T-helper 22 cell (primary cell): ENCODE data around the gene AIFM1.

Source experiments
- DNase-seq: peaks from one replicate; pipeline ENCODE4 v3.0.0-alpha.2; 2020; ENCODE audit warnings: low read depth

Gene AIFM1

GRCh38 chrX:130170752-130171445 lies 5.3 kb upstream of the AIFM1 start:
- DNase-seq = peak; percentile 50

- no peak for DNase-seq
Measured at GRCh38 chrX:130167040-130167439, 1.4 kb upstream of the AIFM1 start.

- DNase-seq = no peak
Measured at GRCh38 chrX:130166503-130166777, 799 bp upstream of the AIFM1 start.

GRCh38 chrX:130165181-130165702 lies 399 bp downstream of the AIFM1 start:
- DNase-seq = no peak

- DNase-seq = no peak
Measured at GRCh38 chrX:130163398-130163797, 2.2 kb downstream of the AIFM1 start.

- no peak for DNase-seq
Measured at GRCh38 chrX:130162094-130162735, 3.4 kb downstream of the AIFM1 start.

- DNase-seq = no peak
Measured at GRCh38 chrX:130159776-130160175, 5.9 kb downstream of the AIFM1 start.

DNA sequence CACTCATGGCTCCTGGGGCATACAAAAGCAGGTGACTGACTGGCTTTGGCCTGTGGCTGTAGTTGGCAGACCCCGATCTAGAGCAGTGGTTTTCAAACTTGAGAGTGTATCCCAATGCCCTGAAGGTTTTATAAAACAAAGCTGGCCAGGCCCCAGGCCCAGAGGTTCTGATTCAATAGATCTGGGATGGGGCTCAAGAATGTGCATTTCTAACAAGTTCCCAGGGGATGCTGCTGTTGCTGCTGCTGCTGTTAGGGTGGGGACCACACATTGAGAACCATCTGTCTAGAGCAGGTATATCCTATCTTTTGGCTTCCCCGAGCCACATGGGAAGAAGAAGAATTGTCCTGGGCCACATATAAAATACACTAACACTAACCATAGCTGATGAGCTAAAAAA lies 7.3 kb downstream of the AIFM1 start:
- DNase-seq = no peak

GRCh38 chrX:130155564-130155963 lies 10.1 kb downstream of the AIFM1 start:
- no peak for DNase-seq

GRCh38 chrX:130147631-130148030 lies 18.0 kb downstream of the AIFM1 start:
- no peak for DNase-seq

- DNase-seq = no peak
Measured at GRCh38 chrX:130145123-130145522, 20.5 kb downstream of the AIFM1 start.

DNA sequence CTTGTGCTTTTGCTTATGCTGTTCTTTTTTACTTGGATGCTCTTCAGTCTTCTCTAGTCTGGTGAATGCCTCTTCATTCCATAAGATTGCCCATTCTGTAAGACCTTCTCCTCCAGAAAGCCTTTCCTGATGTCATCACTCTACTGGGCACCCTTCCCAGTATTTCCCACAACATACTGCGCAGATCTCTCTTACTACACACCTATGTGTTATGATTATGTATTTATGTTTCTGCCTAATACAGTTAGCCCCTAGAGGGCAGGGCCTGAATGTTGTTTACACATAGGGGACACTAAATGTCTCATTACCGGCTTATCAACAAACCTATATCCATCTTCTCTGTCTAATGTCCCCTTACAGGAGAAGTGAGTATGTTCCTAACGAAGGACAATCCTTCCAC lies 21.1 kb downstream of the AIFM1 start:
- DNase-seq = no peak

DNA sequence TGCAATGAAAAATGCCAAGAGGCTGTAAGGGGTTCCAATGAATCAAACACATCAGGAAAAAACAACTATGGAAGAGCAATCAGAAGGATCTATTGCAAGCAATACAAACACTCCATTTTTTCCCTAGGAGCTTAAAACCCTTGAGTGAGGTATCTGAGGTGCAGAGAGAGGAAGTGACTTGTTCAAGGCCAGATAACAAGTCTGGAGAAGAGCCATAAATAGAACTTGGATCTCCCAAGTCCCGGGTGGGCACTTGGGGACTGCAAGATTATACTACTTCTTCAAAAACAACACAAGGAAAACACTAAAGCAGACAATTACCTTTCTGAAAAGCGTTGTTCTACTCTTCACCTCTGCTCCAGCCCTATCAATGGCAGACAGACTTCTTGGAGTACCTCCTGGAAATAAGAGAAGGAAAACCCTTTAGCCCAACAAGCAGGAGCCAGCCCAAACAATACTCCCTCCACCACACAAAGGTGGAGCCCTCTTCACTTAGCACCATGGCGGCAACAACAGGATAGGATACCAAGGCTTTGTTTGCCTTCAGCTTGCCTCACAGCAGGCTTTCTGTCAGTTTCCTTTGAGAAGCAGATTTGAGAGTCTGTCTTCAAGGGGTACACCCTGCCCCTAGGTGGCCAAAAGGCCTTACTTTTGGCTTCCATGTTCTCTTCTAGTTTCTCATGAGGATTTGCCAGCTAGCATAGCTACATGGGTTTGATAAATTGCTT lies 26.0 kb downstream of the AIFM1 start:
- DNase-seq = no peak

GRCh38 chrX:130136961-130137360 lies 28.7 kb downstream of the AIFM1 start:
- DNase-seq = no peak

DNA sequence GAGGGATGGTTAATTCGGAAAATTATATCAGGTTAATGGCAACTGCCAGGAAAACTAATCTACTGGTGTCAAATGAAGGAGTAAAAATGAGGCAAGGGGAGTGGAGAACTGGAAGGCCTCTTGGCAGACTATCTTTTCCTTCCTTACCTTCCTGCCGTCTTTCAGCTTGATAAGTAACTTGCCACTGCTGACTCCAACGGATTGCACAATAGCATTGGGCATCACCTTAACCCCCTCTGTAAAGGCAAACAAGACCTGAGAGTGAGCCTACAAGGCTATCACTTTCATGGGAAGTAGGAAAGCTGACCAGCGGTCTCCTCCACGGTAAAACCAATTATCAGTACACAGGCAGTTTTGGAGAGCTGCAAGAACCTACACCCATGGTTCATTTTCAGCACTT lies 29.1 kb downstream of the AIFM1 start:
- no peak for DNase-seq

DNA sequence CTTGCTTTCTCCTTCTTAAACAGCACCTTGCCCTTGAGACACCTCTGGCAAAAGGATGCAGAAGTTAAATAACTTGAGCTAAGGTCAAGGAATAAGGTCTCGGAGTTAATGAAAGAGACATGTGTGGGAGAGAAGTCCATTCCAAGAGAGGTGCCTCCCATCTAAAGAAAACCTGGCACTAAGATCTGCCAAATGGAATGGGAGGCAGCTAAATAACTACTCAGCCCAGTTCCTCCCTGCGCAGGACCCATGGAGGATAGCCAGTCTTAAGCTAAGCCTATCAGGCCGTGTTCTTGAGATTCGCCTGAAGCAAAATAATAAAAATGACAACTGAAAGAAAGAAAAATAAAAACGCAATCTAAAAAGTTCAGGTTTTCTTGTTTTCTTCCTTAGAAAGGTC lies 34.7 kb downstream of the AIFM1 start:
- DNase-seq = no peak

DNA sequence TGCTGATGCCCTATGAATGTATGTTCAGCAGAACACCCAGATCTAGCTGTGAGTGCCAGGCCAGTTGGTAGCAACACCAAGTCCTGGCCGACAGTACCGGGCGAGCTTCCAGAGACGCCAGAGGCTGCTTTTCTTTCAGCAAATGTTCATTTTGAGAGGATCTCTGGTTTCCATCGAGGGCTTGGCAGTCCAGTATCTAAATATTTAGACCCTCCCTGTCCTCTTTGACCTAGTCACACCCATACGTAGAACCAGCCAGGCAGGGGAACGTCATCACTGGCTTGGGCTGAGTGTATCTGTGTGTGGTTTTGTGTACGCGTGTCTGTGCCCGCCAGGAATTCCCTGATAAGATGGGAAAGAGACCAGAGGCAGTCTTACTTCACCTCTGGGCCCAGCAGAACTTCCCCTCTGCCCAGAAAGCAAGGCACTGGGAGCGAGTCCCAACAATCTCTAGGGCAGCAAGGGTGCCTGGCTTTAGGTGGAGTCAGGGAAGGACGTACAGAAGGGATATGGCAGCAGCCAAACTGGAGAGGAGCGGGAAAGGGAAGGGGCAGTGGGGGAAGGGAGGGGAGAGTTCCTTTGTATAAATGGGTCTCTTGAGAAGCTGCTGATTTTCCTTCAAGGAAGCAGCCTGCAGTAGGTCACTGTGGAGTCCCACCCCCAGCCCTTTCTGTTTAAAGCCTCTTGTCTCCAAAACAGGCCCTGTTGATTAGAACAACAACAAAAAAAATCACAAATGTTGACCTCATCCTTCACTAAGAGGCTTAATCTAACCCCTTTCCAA lies 40.4 kb downstream of the AIFM1 start:
- DNase-seq = no peak

- DNase-seq = no peak
Measured at GRCh38 chrX:130124577-130124976, 41.1 kb downstream of the AIFM1 start.

DNA sequence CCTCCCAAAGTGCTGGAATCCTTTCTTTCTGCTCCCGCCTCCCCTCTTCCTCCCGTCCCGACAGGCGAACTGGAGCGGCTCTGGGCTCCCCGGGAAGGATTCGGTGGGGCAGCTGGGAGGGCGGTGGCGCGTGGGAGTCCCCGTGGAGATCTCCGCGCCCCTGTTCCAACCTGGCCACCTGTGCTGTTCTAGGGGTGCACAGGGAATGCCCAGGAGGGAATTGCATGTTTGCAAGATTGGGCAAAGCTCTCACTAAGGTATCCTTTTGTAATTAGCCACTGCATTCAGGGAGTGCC lies 44.2 kb downstream of the AIFM1 start:
- DNase-seq = no peak

- DNase-seq = peak; percentile 49
Measured at GRCh38 chrX:130120746-130121504, 44.7 kb downstream of the AIFM1 start.

GRCh38 chrX:130120321-130120731 lies 45.3 kb downstream of the AIFM1 start:
- DNase-seq = no peak

DNA sequence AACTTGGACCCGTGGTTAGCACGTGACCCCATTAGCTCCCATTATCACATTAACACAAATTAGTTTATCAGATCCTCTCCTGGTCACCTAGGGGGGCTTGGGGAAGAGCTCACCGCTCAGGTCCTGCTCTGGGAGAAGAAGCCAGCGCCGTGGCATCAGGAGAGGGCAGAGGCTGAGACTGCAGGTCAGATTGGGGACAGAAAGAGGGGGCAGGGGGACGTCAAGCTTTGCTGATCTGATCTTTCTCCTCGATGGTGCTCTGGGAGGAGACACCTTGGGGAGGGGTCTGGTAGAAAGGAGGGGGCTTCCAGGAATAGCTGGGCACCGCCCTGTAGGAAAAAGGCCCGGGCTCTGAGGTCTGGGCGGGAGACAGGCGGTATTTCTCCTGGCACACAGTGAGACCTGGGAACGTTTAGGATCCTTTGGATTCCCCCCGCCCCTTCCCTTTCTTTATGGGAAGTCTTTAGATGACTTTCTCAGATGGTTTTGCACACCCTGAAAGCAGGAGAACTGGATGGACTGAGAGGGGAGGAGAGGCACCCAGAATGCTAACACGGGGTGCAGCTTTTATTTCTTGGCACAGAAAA lies 46.2 kb downstream of the AIFM1 start:
- DNase-seq = no peak
